MM.1S (cell line): ENCODE results near the gene MTTP.

Source experiments
- CTCF ChIP-seq: fragments of 300-600 bp; sonication (generic); IDR thresholded peaks from 2 replicates; pipeline ENCODE4 v1.5.1; 2016; ENCODE audit warnings: antibody characterized with exemption, low read length, mixed read lengths
- EZH2 ChIP-seq: fragments of 300-600 bp; sonication (generic); optimal IDR thresholded peaks from 2 replicates; pipeline ENCODE3; 2017; ENCODE audit warnings: low read depth, mild to moderate bottlenecking, antibody characterized with exemption, low read length, mixed read lengths

- TF ChIP-seq CTCF = no peak
- no peak for TF ChIP-seq EZH2
These were observed 32.1 kb downstream of the MTTP start for GRCh38 chr4:99606716-99607115.
